ENCODE data around the gene PLIN5.
"Not testable (repeated sequence)": the region's sequence is repeated elsewhere in the genome, so short reads cannot be mapped to it uniquely, and the experiment has no call there.

PLIN5 gene

GRCh38 chr19:4567584-4568071 lies 32.6 kb upstream of the PLIN5 start:
- peak; percentile 26 to 48 for DNase-seq (ENCODE audit: low read depth in 2 of 2)

GRCh38 chr19:4566402-4567051 lies 31.5 kb upstream of the PLIN5 start:
- DNase-seq (ENCODE audit: low read depth in 2 of 2), result no peak

- not testable (repeated sequence) for DNase-seq (ENCODE audit: low read depth in 2 of 2)
Observed at GRCh38 chr19:4563562-4563961, 28.5 kb upstream of the PLIN5 start.

GRCh38 chr19:4562085-4562484 lies 27.1 kb upstream of the PLIN5 start:
- DNase-seq (ENCODE audit: low read depth in 2 of 2), result not testable (repeated sequence)

- DNase-seq (ENCODE audit: low read depth in 2 of 2), result no peak
Observed at GRCh38 chr19:4559569-4559968, 24.5 kb upstream of the PLIN5 start, which contains the start of gene SEMA6B. SEMA6B (minus strand) TSS chr19:4559684; CDS start chr19:4558457, 1,227 bp downstream.

- peak in 1 of 2 donors; percentile 19 for DNase-seq (ENCODE audit: low read depth in 2 of 2)
Observed at GRCh38 chr19:4557971-4558941, 23.2 kb upstream of the PLIN5 start.

- DNase-seq (ENCODE audit: low read depth in 2 of 2), result no peak
Observed at GRCh38 chr19:4557144-4557970, 22.3 kb upstream of the PLIN5 start.

- no peak for DNase-seq (ENCODE audit: low read depth in 2 of 2)
Observed at GRCh38 chr19:4556597-4557127, 21.6 kb upstream of the PLIN5 start.

- no peak for DNase-seq (ENCODE audit: low read depth in 2 of 2)
Observed at GRCh38 chr19:4555657-4556561, 20.9 kb upstream of the PLIN5 start.

- DNase-seq (ENCODE audit: low read depth in 2 of 2), result no peak
Observed at GRCh38 chr19:4554717-4555116, 19.7 kb upstream of the PLIN5 start.

GRCh38 chr19:4553775-4554174 lies 18.8 kb upstream of the PLIN5 start:
- DNase-seq (ENCODE audit: low read depth in 2 of 2), result no peak

- DNase-seq (ENCODE audit: low read depth in 2 of 2), result no peak
Observed at GRCh38 chr19:4553092-4553695, 18.2 kb upstream of the PLIN5 start.

GRCh38 chr19:4552525-4552819 lies 17.4 kb upstream of the PLIN5 start:
- DNase-seq (ENCODE audit: low read depth in 2 of 2), result no peak

- DNase-seq (ENCODE audit: low read depth in 2 of 2), result no peak
Observed at GRCh38 chr19:4550479-4551050, 15.5 kb upstream of the PLIN5 start.

- no peak for DNase-seq (ENCODE audit: low read depth in 2 of 2)
Observed at GRCh38 chr19:4550018-4550417, 15.0 kb upstream of the PLIN5 start.

- DNase-seq (ENCODE audit: low read depth in 2 of 2), result no peak
Observed at GRCh38 chr19:4548238-4548584, 13.2 kb upstream of the PLIN5 start.

- no peak for DNase-seq (ENCODE audit: low read depth in 2 of 2)
Observed at GRCh38 chr19:4547303-4548237, 12.5 kb upstream of the PLIN5 start.

- no peak for DNase-seq (ENCODE audit: low read depth in 2 of 2)
Observed at GRCh38 chr19:4543842-4544647, 9.0 kb upstream of the PLIN5 start.
